Heart right ventricle (tissue), 16 donors: ENCODE measurements around the gene NACC2. TPM values are rescaled to one million over a fixed set of nuclear protein-coding genes. Genes with fewer than 3 reads are reported as not detected.

Experiments
- ATAC-seq, 8 donors: fragments of 200-7000 bp; cut with Tn5 transposase; one replicate each; pipeline ENCODE4 v1.9.1; 2020; ENCODE audit warnings: mild to moderate bottlenecking in 8 of 8, moderate library complexity in 8 of 8, moderate number of reproducible peaks in 1 of 8
- DNase-seq, 2 donors: peaks; one replicate each; pipeline ENCODE4 v3.0.0-alpha.2; 2020
- H3K27ac ChIP-seq, 10 donors: fragments of 200-600 bp; sonication (generic) in 2 of 10; one replicate each; pipeline versions ENCODE4 v1.5.0 to v1.8.0; 2020 to 2022; ENCODE audit warnings: mild to moderate bottlenecking in 3 of 10
- H3K27me3 ChIP-seq, 7 donors: fragments of 200-600 bp; one replicate each; pipeline ENCODE4 v1.8.0; 2021 to 2022; ENCODE audit warnings: mild to moderate bottlenecking in 2 of 7
- H3K36me3 ChIP-seq, 9 donors: fragments of 200-600 bp; sonication (generic) in 1 of 9; one replicate each; pipeline versions ENCODE4 v1.5.0 to v1.8.0; 2020 to 2022; ENCODE audit warnings: mild to moderate bottlenecking in 2 of 9
- H3K4me1 ChIP-seq, 9 donors: fragments of 200-600 bp; sonication (generic) in 1 of 9; one replicate each; pipeline versions ENCODE4 v1.5.0 to v1.8.0; 2020 to 2022; ENCODE audit warnings: mild to moderate bottlenecking in 4 of 9
- H3K4me3 ChIP-seq, 10 donors: fragments of 200-600 bp; sonication (generic) in 2 of 10; one replicate each; pipeline versions ENCODE4 v1.5.0 to v1.8.0; 2020 to 2022; ENCODE audit warnings: mild to moderate bottlenecking in 7 of 10, moderate library complexity in 2 of 10
- H3K9me3 ChIP-seq, 11 donors: fragments of 200-600 bp in 10 of 11; sonication (generic) in 2 of 11; one replicate each; pipeline versions ENCODE4 v1.5.0 to v1.8.0; 2013 to 2022; ENCODE audit warnings: mild to moderate bottlenecking in 2 of 11, control low read depth in 1 of 11, moderate library complexity in 1 of 11
- WGBS, 2 donors: extraction: QIAGEN DNeasy Blood & Tissue Kit; methylation state at CpG; one replicate each; pipeline ENCODE4 v1.1.7; 2013; ENCODE audit warnings: inconsistent platforms in 1 of 2; 5-methylcytosine and 5-hydroxymethylcytosine counted together
- intact Hi-C, 10 donors: fragments of 100-400 bp; cut with DNase I; formaldehyde crosslinking; loops; one replicate each; pipeline versions ENCODE4 v1.11.1 to v1.14.2; 2022
- polyA plus RNA-seq, 2 donors: library from polyadenylated mRNA; stranded (reverse); fragments of 200-250 nt; gene quantifications; one replicate each; pipeline ENCODE4 v1.2.3, GENCODE V29; 2013
- total RNA-seq, 10 donors: library from RNA; stranded (reverse); fragmentation: NEBNext Ultra II Directional in 3 of 10; extraction: Animal tissue kit (Norgen Biotek cat#: 25700) in 3 of 10; gene quantifications; one replicate each; pipeline versions ENCODE4 v1.2.1 to v1.2.4, GENCODE V29; 2021 to 2023
- TF ChIP-seq, protein P1 (sequence below), 9 donors: fragments of 200-600 bp; sonication (generic) in 2 of 9; IDR thresholded peaks; one replicate each; pipeline versions ENCODE4 v1.5.0 to v1.8.0; 2021 to 2022; ENCODE audit warnings: antibody characterized with exemption in 9 of 9, mild to moderate bottlenecking in 5 of 9, moderate library complexity in 1 of 9
- donor health status: Arrhythmogenic right ventricular cardiomyopathy.
- donor health status: ischemic (EF 13 %, LVEDD 7.1; RV severe dilation, severe dysfunction).
- donor health status: healthy with polysubstance abuse.
- donor health status: DM: no; HTN: yes; CAD: no.
- donor health status: DM: no; HTN: no; CAD: no.
- donor health status: ischemic (EF 25% LVEDD 6.9; RV normal size, moderate dysfunction).
- donor health status: ischemic (EF 25% LVEDD 5.7; RV mildly dilated, moderate dysfunction).
- donor health status: healthy.
- donor health status: DM: yes; HTN: yes; CAD: no.
- donor health status: Ischemic cardiomyopathy.
- donor health status: ischemic (EF 35%, LVEDD 5.7; RV mildly dilated, moderate dysfunction).
- donor health status: nonischemic (EF 11% LVEDD 7.7; RV severe dilation, severe dysfunction).
- donor health status: DM: yes; HTN: yes; CAD: no.
- donor health status: PGD.
- donor health status: ischemic (EF 29% LVEDD 5.4; RV normal size, mild dysfunction).
- donor health status: nonischemic (EF 23%, LVEDD 6.1; RV moderate dilation, normal function).

Gene NACC2
- total and polyA plus RNA-seq, 12 donors = 15.6 to 55.1 (median 39.7) TPM

DNA sequence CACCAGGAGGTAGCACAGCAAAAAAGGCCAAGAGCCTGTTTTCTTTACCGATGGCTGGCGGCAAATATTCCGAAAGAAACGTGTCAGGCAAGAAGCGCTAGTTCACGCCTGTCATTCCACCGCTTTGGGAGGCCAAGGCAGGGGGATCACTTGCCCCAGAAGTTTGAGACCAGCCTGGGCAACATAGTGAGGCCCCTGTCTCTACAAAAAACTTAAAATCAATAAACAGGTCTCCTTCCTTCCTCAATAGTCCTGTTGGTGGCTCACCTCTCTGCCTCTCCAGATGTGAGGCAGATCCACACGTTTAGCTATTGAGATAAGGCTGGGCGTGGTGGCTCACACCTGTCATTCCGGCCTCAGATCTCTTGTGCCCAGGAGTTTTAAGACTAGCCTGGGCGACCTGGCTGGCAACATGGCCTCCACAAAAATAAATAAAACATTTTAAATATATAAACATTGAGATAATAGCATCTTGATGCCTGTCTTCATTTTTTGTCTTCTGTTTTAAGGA lies 24.8 kb upstream of the NACC2 start:
- Histone ChIP-seq H3K36me3 (peaks cover 0 to 20% (median 9%) of the 10 kb centered on the region in 9 donors), H3K27ac (peak overlapping the region in 9 of 10 donors; percentile 86 to 99 (median 97)), H3K4me1 (peaks cover 6 to 42% (median 34%) of the 10 kb centered on the region in 9 donors), H3K27me3 (peaks cover 0 to 10% (median 0%) of the 10 kb centered on the region in 7 donors), H3K4me3 (peak overlapping the region; percentile 52 to 90 (median 74)), H3K9me3 (no peaks in the 10 kb centered on the region)
- WGBS, 2 donors = 56 to 62% methylated on average over 11 of the region's 11 CpGs
- intact Hi-C loops = loop anchor here (1.0 to 10.0 kb wide), 14 partner anchors 25 to 518 kb away; partner anchors contain the start of genes UBAC1 (in 3 of the 10), KCNT1 (in 2 of the 10), CAMSAP1 (in 1 of the 10) and NACC2 (in 1 of the 10)
- DNase-seq = no peak
- ATAC-seq = no peak
- TF ChIP-seq, protein P1, sequence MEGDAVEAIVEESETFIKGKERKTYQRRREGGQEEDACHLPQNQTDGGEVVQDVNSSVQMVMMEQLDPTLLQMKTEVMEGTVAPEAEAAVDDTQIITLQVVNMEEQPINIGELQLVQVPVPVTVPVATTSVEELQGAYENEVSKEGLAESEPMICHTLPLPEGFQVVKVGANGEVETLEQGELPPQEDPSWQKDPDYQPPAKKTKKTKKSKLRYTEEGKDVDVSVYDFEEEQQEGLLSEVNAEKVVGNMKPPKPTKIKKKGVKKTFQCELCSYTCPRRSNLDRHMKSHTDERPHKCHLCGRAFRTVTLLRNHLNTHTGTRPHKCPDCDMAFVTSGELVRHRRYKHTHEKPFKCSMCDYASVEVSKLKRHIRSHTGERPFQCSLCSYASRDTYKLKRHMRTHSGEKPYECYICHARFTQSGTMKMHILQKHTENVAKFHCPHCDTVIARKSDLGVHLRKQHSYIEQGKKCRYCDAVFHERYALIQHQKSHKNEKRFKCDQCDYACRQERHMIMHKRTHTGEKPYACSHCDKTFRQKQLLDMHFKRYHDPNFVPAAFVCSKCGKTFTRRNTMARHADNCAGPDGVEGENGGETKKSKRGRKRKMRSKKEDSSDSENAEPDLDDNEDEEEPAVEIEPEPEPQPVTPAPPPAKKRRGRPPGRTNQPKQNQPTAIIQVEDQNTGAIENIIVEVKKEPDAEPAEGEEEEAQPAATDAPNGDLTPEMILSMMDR (IDR thresholded peaks at IDR 0.05) = no peak

DNA sequence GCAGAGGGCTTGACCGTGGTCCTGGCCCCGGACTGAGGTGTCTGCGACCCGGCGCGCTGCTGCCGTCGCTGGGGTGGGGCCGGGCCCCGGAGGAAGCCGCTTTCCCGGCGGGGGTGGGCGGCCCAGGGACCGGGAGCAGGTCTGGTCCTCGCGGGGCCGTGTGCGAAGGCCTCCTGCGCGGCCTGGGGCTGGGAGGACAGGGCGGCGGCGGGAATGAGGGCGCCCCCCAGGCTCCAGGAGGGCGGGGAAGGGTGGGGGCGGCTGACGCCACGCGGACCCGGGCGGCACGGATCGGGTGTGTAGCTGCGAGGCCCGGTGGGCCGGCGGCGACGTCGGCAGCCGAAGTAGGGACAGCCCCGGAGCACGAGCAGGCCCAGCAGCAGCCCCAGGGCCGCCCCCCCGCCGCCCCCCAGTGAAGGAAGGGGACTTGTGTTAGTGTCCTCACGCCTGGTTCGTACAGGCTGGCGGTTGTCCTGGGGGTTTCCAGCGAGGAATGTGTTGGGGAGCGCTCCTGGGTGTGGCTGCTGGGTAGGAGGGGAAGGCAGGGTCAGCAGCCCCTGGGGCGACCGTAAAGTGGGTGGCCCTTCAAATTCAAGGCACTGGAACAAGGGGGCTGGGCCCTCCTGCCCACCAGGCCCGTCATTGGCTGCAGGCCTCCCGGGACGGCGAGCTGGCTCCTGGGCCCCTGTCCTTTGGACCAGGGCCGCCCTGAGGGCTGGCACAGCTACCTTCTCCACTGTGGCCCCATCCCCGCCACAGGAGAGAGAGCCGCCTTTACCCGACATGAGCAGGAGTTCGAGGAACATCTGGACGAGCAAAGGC lies 24.2 kb upstream of the NACC2 start:
- peaks cover 0 to 5% (median 0%) of the 10 kb centered on the region in 7 donors for H3K27me3 ChIP-seq
- DNase-seq (no peak), ATAC-seq (peak in 6 of 8 donors; percentile 2 to 40 (median 10))
- H3K4me1 ChIP-seq = peaks cover 6 to 42% (median 34%) of the 10 kb centered on the region in 9 donors
- WGBS, 2 donors = 2 to 3% methylated on average over 64 of the region's 64 CpGs
- intact Hi-C loops = loop anchor here in 4 of 10 donors (1.0 to 5.0 kb wide), 4 partner anchors 24 to 212 kb away; partner anchors contain the start of genes UBAC1 (in 3 of the 4), CAMSAP1 (in 1 of the 4) and NACC2 (in 1 of the 4)
- TF ChIP-seq, protein P1 (IDR thresholded peaks at IDR 0.05) = peak in 3 of 9 donors; percentile 5 to 25 (median 24)
- peak overlapping the region; percentile 52 to 90 (median 74) for H3K4me3 ChIP-seq
- H3K9me3 ChIP-seq = no peaks in the 10 kb centered on the region
- H3K36me3 ChIP-seq = peaks cover 0 to 27% (median 9%) of the 10 kb centered on the region in 9 donors
- peak overlapping the region; percentile 81 to 99 (median 97) for H3K27ac ChIP-seq

DNA sequence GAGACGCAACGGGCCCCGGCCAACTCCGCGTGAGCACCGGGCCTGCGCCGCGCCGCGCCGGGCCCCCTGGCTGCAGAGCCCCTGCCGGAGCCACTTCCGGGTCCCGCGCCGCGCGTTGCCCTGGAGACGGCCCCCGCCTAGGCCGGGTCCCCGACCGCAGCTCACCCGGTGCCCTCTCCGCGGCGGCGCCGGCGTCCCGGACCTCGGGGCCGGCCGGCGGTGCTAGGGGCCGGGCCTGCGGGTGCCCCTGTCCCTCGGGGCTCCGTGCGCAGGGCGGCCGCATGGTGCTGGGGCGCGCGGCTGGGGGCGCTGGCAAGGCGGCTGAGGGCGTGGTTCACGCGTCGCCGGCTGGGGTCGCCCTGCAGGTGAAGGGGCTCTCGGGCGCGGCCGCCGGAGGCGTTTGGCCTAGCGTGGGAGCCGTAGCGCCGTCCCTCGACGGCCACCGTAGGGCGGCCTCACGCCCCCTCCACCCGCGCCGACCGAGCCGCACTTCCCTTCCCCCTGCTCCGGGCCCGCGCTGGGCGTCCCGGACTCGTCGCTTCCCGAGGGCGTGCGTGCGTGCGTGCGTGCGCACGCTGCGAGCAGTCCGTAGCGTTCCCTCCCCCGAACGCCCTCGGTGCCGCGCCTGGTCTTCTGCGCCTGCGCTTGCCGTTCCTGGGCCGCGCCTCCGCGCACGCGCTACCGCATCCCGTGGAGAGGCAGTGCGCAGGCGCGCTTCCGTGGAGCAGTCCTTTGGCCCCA lies 23.4 kb upstream of the NACC2 start, which contains the start of gene TMEM250:
Gene TMEM250, minus strand, starts transcription at position 556 of the 741 bp plus-strand sequence. CDS start 1,975 bp downstream, outside the sequence.
- ATAC-seq (peak; percentile 90 to 95 (median 92)), DNase-seq (peak; percentile 95 to 99)
- 0% methylated on average over 110 to 111 of the region's 112 CpGs for WGBS, 2 donors
- TF ChIP-seq, protein P1 (IDR thresholded peaks at IDR 0.05) = peak in 4 of 9 donors; percentile 12 to 27 (median 22)
- Histone ChIP-seq H3K27me3 (no peaks in the 10 kb centered on the region), H3K9me3 (no peaks in the 10 kb centered on the region), H3K4me1 (peaks cover 6 to 42% (median 34%) of the 10 kb centered on the region in 9 donors), H3K36me3 (peaks cover 0 to 33% (median 9%) of the 10 kb centered on the region in 9 donors), H3K27ac (peak within 1 kb of the TSS; percentile 81 to 99 (median 97)), H3K4me3 (peak within 1 kb of the TSS; percentile 52 to 90 (median 74))
- intact Hi-C loops = loop anchor here in 4 of 10 donors (1.0 to 5.0 kb wide), 5 partner anchors 23 to 211 kb away; partner anchors contain the start of genes UBAC1 (in 3 of the 4), NACC2 (in 2 of the 4) and CAMSAP1 (in 1 of the 4)
